ENCODE measurements around the gene OSBP2.

GRCh38 chr22:30652852-30653251 lies 41.8 kb upstream of the OSBP2 start:
- TF ChIP-seq CTCF (conservative IDR thresholded peaks at IDR 0.05; ENCODE audit: low read depth in 2 of 2), result no peak
- no peak for TF ChIP-seq EZH2 (IDR thresholded peaks at IDR 0.05; ENCODE audit: low read depth, unreplicated experiment)
- no peak for TF ChIP-seq JUNB (IDR thresholded peaks at IDR 0.05; ENCODE audit: unreplicated experiment)
- TF ChIP-seq POLR2AphosphoS5 (IDR thresholded peaks at IDR 0.05; ENCODE audit: low read depth), result no peak
- no peak for TF ChIP-seq EZH2phosphoT487 (IDR thresholded peaks at IDR 0.05; ENCODE audit: unreplicated experiment)
- TF ChIP-seq NANOG (IDR thresholded peaks at IDR 0.05; ENCODE audit: borderline replicate concordance), result no peak
- no peak for TF ChIP-seq ZNF331 (CRISPR knock-in tag; IDR thresholded peaks at IDR 0.05; ENCODE audit: low read depth)
- no peak for TF ChIP-seq CREB1 (CRISPR knock-in tag; IDR thresholded peaks at IDR 0.05; ENCODE audit: low read depth)
- TF ChIP-seq REST (IDR thresholded peaks at IDR 0.05; ENCODE audit: unreplicated experiment), result no peak
- no peak for TF ChIP-seq ZNF462 (CRISPR knock-in tag; IDR thresholded peaks at IDR 0.05)
- no peak for TF ChIP-seq STAT1 (IDR thresholded peaks at IDR 0.05; ENCODE audit: unreplicated experiment)
- no peak for TF ChIP-seq ZNF114 (CRISPR knock-in tag; IDR thresholded peaks at IDR 0.05)
- no peak for TF ChIP-seq ETS1 (IDR thresholded peaks at IDR 0.05)
